HUDEP-2 (cell line): Measurements from ENCODE around the gene ZNF674.
"Not testable (repeated sequence)": the region's sequence is repeated elsewhere in the genome, so short reads cannot be mapped to it uniquely, and the experiment has no call there.

ENCODE experiments used
- DNase-seq, 76 experiments: peaks; one replicate each; lab custom pipeline; 2025; ENCODE audit not compliant: unreplicated experiment in 76 of 76; lab: John Stamatoyannopoulos, UW

Gene ZNF674

DNA sequence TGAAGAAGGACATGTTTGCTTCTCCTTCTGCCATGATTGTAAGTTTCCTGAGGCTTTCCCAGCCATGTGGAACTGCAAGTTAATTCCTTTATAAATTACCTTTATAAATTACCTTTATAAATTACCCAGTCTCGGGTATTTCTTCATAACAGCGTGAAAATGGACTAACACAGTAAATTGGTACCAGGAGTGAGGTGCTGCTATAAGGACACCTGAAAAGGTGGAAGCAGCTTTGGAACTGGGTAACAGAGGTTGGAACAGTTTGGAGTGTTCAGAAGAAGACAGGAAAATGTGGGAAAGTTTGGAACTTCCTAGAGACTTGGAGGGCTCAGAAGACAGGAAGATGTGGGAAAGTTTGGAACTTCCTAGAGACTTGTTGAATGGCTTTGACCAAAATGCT lies 66.6 kb downstream of the ZNF674 start:
- DNase-seq = not testable (repeated sequence)

DNA sequence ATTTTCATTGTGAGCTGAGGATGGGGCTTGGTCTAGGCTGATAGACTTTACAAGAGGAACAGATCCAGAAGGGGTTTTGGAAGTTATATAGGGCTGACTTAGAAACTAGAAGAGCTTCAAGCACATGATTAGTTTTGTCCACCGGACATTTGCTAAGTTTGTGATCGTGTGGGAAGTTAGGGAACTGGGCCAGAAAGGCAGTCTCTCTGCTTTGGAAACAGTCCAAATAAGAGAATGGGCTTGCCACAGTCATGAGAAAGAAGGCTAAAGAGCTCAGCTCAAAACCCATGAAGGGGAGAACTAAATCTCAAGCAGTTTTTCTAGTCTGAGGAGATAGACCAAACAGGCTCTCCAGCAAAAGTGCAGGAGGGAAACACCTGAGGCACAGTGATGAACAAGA lies 67.8 kb downstream of the ZNF674 start:
- no peak for DNase-seq

- DNase-seq = no peak
These were observed 80.0 kb downstream of the ZNF674 start for GRCh38 chrX:46465203-46465602.

GRCh38 chrX:46463682-46464081 lies 81.5 kb downstream of the ZNF674 start:
- DNase-seq = no peak

DNA sequence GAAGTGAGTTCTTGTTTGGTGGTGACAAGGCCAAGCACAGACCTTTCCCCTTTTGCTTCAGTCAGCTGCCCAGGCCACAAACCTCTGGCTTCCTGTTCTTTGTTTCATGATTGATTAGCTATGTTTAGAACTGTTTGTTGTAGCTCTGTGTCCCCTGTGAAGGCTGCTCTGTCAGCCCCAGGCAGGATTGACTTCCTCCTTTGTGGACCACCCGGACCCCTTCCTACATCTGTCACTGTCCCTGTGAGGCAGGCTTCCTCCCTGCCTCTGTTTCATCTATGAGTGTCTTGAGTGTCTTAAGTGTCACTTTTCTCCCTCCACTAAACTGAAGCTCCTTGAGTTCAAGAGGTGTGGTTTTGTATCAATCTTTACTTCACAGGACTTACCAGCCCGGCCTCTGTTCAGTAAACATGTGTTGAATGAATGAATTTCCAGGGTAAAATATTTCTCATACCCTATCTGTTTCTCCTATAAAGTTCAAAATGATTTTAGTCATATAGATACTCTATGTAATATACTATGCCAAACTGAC lies 83.5 kb downstream of the ZNF674 start:
- no peak for DNase-seq

- DNase-seq = not testable (repeated sequence)
These were observed 84.2 kb downstream of the ZNF674 start for GRCh38 chrX:46460801-46461659.

DNA sequence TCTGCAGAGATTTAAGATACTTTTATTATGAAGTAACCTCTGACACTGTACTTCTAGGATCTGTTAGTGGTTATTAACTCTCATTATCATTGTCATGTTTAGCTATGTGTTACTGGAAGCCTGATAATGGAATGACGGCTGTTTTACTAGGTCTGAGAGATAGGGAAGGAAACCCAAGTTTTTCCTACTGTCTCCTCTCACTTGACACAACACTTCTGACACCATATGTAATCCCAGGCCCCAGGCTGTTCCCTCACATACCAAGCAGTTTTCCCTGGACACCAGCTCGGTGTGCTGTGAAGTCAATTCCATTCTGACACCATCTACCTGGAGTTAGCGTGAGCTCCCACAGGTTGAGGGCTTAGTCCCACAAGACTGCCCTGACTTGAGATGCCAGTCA lies 85.6 kb downstream of the ZNF674 start:
- no peak for DNase-seq

- no peak for DNase-seq
These were observed 88.9 kb downstream of the ZNF674 start for GRCh38 chrX:46456125-46456922.
